CD14-positive monocyte (primary cell): Measurements from ENCODE around the gene MYH7. TPM values are rescaled to one million over a fixed set of nuclear protein-coding genes. Genes with fewer than 3 reads are reported as not detected.
A peak's percentile ranks its signal among the peaks of the same experiment; 100 is the strongest.

Source experiments
- DNase-seq, 3 donors: peaks; one replicate each; pipeline ENCODE4 v3.0.0-alpha.2; 2011 to 2022
- H2AFZ ChIP-seq: 2 replicates; pipeline ENCODE4 v1.6.0; 2012; ENCODE audit warnings: mild to moderate bottlenecking, low read depth, low read length, inconsistent platforms; ENCODE audit not compliant: insufficient read depth, poor library complexity, severe bottlenecking
- H3K27ac ChIP-seq, 2 donors: 1 replicate in 1 of 2; 2 replicates in 1 of 2; pipeline ENCODE4 v1.5.1; 2012 to 2013; ENCODE audit warnings: low read length in 2 of 2, control low read depth in 1 of 2, inconsistent platforms in 1 of 2, low read depth in 1 of 2, mild to moderate bottlenecking in 1 of 2
- H3K27me3 ChIP-seq, 2 donors: one replicate each; pipeline versions ENCODE4 v1.6.0 to v1.6.1; 2011 to 2013; ENCODE audit warnings: low read length in 2 of 2; ENCODE audit not compliant: control insufficient read depth in 2 of 2, insufficient read depth in 2 of 2
- H3K36me3 ChIP-seq, 2 donors: replicated peaks in 1 of 2; 1 replicate in 1 of 2; 2 replicates in 1 of 2; pipeline versions ENCODE4 v1.5.1 to v1.6.1; 2012 to 2013; ENCODE audit warnings: low read length in 2 of 2, control low read depth in 1 of 2, inconsistent platforms in 1 of 2, mild to moderate bottlenecking in 1 of 2; ENCODE audit not compliant: insufficient read depth in 2 of 2, control insufficient read depth in 1 of 2
- H3K4me1 ChIP-seq, 2 donors: 1 replicate in 1 of 2; 2 replicates in 1 of 2; pipeline versions ENCODE4 v1.5.1 to v1.6.1; 2012 to 2013; ENCODE audit warnings: low read length in 2 of 2, control low read depth in 1 of 2, inconsistent platforms in 1 of 2, mild to moderate bottlenecking in 1 of 2, moderate library complexity in 1 of 2; ENCODE audit not compliant: insufficient read depth in 2 of 2, control insufficient read depth in 1 of 2
- H3K4me2 ChIP-seq: replicated peaks from 2 replicates; pipeline ENCODE3; 2012; ENCODE audit warnings: low read length, moderate library complexity, mild to moderate bottlenecking; ENCODE audit not compliant: poor library complexity, severe bottlenecking; ENCODE audit errors: extremely low read depth
- H3K4me3 ChIP-seq, 3 experiments: fragments of 200-600 bp in 1 of 3; sonication (generic) in 1 of 3; replicated peaks in 1 of 3; 1 replicate in 2 of 3; 2 replicates in 1 of 3; pipeline ENCODE4 v1.5.1; 2011 to 2013; ENCODE audit warnings: low read length in 3 of 3, mild to moderate bottlenecking in 3 of 3, control low read depth in 2 of 3, low read depth in 2 of 3, inconsistent platforms in 1 of 3, moderate library complexity in 1 of 3
- H3K79me2 ChIP-seq: 2 replicates; pipeline ENCODE4 v1.6.0; 2012; ENCODE audit warnings: mild to moderate bottlenecking, control low read depth, inconsistent platforms, low read length, moderate library complexity; ENCODE audit not compliant: insufficient read depth
- H3K9ac ChIP-seq: 2 replicates; pipeline ENCODE4 v1.6.0; 2017; ENCODE audit warnings: low read length, mild to moderate bottlenecking; ENCODE audit not compliant: insufficient read depth, poor library complexity, severe bottlenecking
- H3K9me3 ChIP-seq, 2 donors: replicated peaks in 1 of 2; 1 replicate in 1 of 2; 2 replicates in 1 of 2; pipeline versions ENCODE4 v1.5.1 to v1.6.1; 2012 to 2013; ENCODE audit warnings: low read length in 2 of 2, control low read depth in 1 of 2; ENCODE audit not compliant: control insufficient read depth in 1 of 2, insufficient read depth in 1 of 2
- H4K20me1 ChIP-seq: 2 replicates; pipeline ENCODE4 v1.6.0; 2012; ENCODE audit warnings: mild to moderate bottlenecking, low read length, control low read depth, moderate library complexity; ENCODE audit not compliant: insufficient read depth
- H3K27ac Mint-ChIP-seq, 7 donors: one replicate each; pipeline ENCODE4 v1.8.0; 2020; ENCODE audit warnings: mild to moderate bottlenecking in 7 of 7, mixed read lengths in 7 of 7, moderate library complexity in 6 of 7, inconsistent platforms in 2 of 7
- H3K27me3 Mint-ChIP-seq, 3 donors: one replicate each; pipeline ENCODE4 v1.8.0; 2021 to 2022; ENCODE audit warnings: low read depth in 3 of 3, mild to moderate bottlenecking in 3 of 3, mixed read lengths in 3 of 3, moderate library complexity in 3 of 3, inconsistent platforms in 1 of 3
- H3K36me3 Mint-ChIP-seq, 2 donors: one replicate each; pipeline ENCODE4 v1.8.0; 2020; ENCODE audit warnings: mixed read lengths in 2 of 2, inconsistent platforms in 1 of 2, mild to moderate bottlenecking in 1 of 2
- H3K4me1 Mint-ChIP-seq: one replicate; pipeline ENCODE4 v1.8.0; 2020; ENCODE audit warnings: mild to moderate bottlenecking, mixed read lengths
- H3K4me3 Mint-ChIP-seq, 2 donors: one replicate each; pipeline ENCODE4 v1.8.0; 2020; ENCODE audit warnings: mild to moderate bottlenecking in 2 of 2, mixed read lengths in 2 of 2, moderate library complexity in 1 of 2
- H3K9me3 Mint-ChIP-seq, 7 donors: one replicate each; pipeline ENCODE4 v1.8.0; 2020 to 2022; ENCODE audit warnings: mixed read lengths in 7 of 7, mild to moderate bottlenecking in 6 of 7, moderate library complexity in 6 of 7, inconsistent platforms in 2 of 7
- CTCF ChIP-seq: fragments of 200-600 bp; IDR thresholded peaks from one replicate; pipeline ENCODE4 v1.8.0; 2022; ENCODE audit warnings: antibody characterized with exemption, mild to moderate bottlenecking
- WGBS: methylation state at CpG from one replicate; pipeline ENCODE4 v1.1.5; 2013; ENCODE audit warnings: missing lambda C conversion rate; ENCODE audit not compliant: insufficient coverage; 5-methylcytosine and 5-hydroxymethylcytosine counted together
- intact Hi-C, 2 donors: fragments of 100-400 bp; cut with micrococcal nuclease; formaldehyde crosslinking; loops; one replicate each; pipeline versions ENCODE4 v1.15.0 to v1.15.1; 2023
- polyA plus RNA-seq, 3 donors: library from polyadenylated mRNA; depleted of rRNA in 1 of 3; unstranded in 2 of 3; stranded (reverse) in 1 of 3; fragments of 300-500 nt in 2 of 3; fragments of >200 nt in 1 of 3; fragmentation: Illumina TruSeq in 2 of 3; gene quantifications; 1 replicate in 2 of 3; 2 replicates in 1 of 3; pipeline ENCODE4 v1.2.3, GENCODE V29; 2012 to 2021

The MYH7 gene
- polyA plus RNA-seq, 3 donors: not detected

DNA sequence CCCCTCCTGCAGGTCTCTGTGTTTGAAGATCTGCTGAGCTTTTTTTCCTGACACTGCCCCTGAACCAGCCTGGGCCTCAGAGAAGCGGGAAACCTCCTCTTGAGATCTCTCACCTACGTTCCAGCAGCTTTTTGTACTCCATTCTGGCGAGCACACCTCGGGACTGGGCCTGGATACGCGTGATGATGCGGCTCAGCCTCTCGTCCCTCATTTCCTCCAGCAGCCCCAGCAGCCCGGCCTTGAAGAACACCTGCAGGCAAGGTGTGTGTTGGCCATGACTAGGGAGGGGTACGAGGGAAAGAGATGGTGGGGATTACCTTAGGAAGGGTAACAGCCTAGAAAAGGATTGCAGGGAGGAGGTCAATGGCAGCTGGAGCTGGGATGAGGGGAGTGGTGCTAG is 10.3 kb downstream of the MYH7 start:
- Mint-ChIP-seq H3K4me3 (peak overlapping the region in 1 of 2 donors; percentile 6), H3K9me3 (no peaks in the 10 kb centered on the region), H3K27ac (no peak overlapping the region), H3K27me3 (peaks cover 2 to 12% (median 6%) of the 10 kb centered on the region in 3 donors), H3K36me3 (no peaks in the 10 kb centered on the region), H3K4me1 (no peaks in the 10 kb centered on the region)
- no peak overlapping the region for H2AFZ ChIP-seq
- TF ChIP-seq CTCF: no peak
- no peaks in the 10 kb centered on the region for H3K4me1 ChIP-seq
- no peaks in the 10 kb centered on the region for H3K79me2 ChIP-seq
- no peaks in the 10 kb centered on the region for H3K27me3 ChIP-seq
- 98% methylated on average over 9 of the region's 10 CpGs for WGBS
- no peak overlapping the region for H3K4me3 ChIP-seq
- intact Hi-C loops: no loop called here
- H3K9ac ChIP-seq: no peak overlapping the region
- no peak overlapping the region for H3K27ac ChIP-seq
- no peaks in the 10 kb centered on the region for H3K9me3 ChIP-seq
- H3K4me2 ChIP-seq: no peak overlapping the region
- no peaks in the 10 kb centered on the region for H4K20me1 ChIP-seq
- no peak for DNase-seq
- H3K36me3 ChIP-seq: no peaks in the 10 kb centered on the region

DNA sequence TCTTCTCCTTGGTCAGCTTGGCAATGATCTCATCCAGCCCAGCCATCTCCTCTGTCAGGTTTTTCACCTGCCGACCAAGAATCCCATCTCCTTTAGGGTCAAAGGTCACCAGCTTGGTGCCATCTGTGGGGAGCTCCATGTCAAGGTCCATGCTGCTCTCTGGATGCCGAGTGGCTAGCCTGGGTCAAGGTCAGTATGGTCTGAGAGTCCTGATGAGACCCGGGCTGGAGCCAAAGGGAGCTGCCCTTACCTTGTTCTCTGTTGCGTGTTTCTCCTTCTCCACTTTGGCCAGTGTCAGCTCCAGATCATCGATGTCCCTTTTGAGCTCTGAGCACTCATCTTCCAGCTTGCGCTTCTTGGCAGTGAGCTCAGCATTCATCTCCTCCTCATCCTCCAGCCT is 11.8 kb downstream of the MYH7 start:
- Mint-ChIP-seq H3K4me3 (no peak overlapping the region), H3K9me3 (no peaks in the 10 kb centered on the region), H3K4me1 (no peaks in the 10 kb centered on the region), H3K36me3 (no peaks in the 10 kb centered on the region), H3K27ac (no peak overlapping the region), H3K27me3 (peaks cover 4 to 12% (median 4%) of the 10 kb centered on the region in 3 donors)
- Histone ChIP-seq H3K4me3 (no peak overlapping the region), H2AFZ (no peak overlapping the region), H4K20me1 (no peaks in the 10 kb centered on the region), H3K4me1 (no peaks in the 10 kb centered on the region), H3K79me2 (no peaks in the 10 kb centered on the region), H3K27me3 (no peaks in the 10 kb centered on the region), H3K9me3 (no peaks in the 10 kb centered on the region), H3K9ac (no peak overlapping the region), H3K27ac (no peak overlapping the region), H3K36me3 (no peaks in the 10 kb centered on the region), H3K4me2 (no peak overlapping the region)
- 94% methylated on average over 6 of the region's 6 CpGs for WGBS
- DNase-seq: no peak
- intact Hi-C loops: no loop called here
- no peak for TF ChIP-seq CTCF
